Lower lobe of right lung (tissue), 2 donors: ENCODE measurements around the gene COX4I1. TPM values are rescaled to one million over a fixed set of nuclear protein-coding genes. Genes with fewer than 3 reads are reported as not detected.

ENCODE experiments used
- ATAC-seq, 2 donors: fragments of 200-7000 bp; cut with Tn5 transposase; one replicate each; pipeline ENCODE4 v1.9.1; 2020 to 2022; ENCODE audit warnings: mild to moderate bottlenecking in 2 of 2, moderate library complexity in 2 of 2
- DNase-seq: peaks from one replicate; pipeline ENCODE4 v3.0.0-alpha.2; 2020
- H3K27ac ChIP-seq: fragments of 200-600 bp; one replicate; pipeline ENCODE4 v1.8.0; 2022
- H3K27me3 ChIP-seq: fragments of 200-600 bp; one replicate; pipeline ENCODE4 v1.8.0; 2022; ENCODE audit warnings: low read depth
- H3K36me3 ChIP-seq: fragments of 200-600 bp; one replicate; pipeline ENCODE4 v1.8.0; 2022; ENCODE audit warnings: mild to moderate bottlenecking
- H3K4me1 ChIP-seq: fragments of 200-600 bp; one replicate; pipeline ENCODE4 v1.8.0; 2022
- H3K4me3 ChIP-seq: fragments of 200-600 bp; one replicate; pipeline ENCODE4 v1.8.0; 2022; ENCODE audit warnings: mild to moderate bottlenecking
- H3K9me3 ChIP-seq: fragments of 200-600 bp; one replicate; pipeline ENCODE4 v1.8.0; 2022
- intact Hi-C: fragments of 100-400 bp; cut with DNase I; formaldehyde crosslinking; loops from one replicate; pipeline ENCODE4 v1.11.0; 2022
- total RNA-seq: library from RNA; stranded (reverse); fragmentation: NEBNext Ultra II Directional; extraction: Animal tissue kit (Norgen Biotek cat#: 25700); gene quantifications from one replicate; pipeline ENCODE4 v1.2.1, GENCODE V29; 2021
- TF ChIP-seq, protein P1 (sequence below): fragments of 200-600 bp; IDR thresholded peaks from one replicate; pipeline ENCODE4 v1.8.0; 2022; ENCODE audit warnings: antibody characterized with exemption, mild to moderate bottlenecking
- donor health status: DM: no; HTN: yes; CAD: no; lungs with severe emphysema.

COX4I1 gene
- total RNA-seq, 1 donor from 2014 or later: 391 TPM

- H3K4me1 ChIP-seq: peaks cover 13% of the 10 kb centered on the region
- H3K27me3 ChIP-seq: peaks cover 4% of the 10 kb centered on the region
- intact Hi-C loops: no loop called here
- no peaks in the 10 kb centered on the region for H3K36me3 ChIP-seq
- no peak overlapping the region for H3K4me3 ChIP-seq
- H3K9me3 ChIP-seq: no peaks in the 10 kb centered on the region
- no peak for ATAC-seq
- H3K27ac ChIP-seq: no peak overlapping the region
- peak; percentile 28 for DNase-seq
- TF ChIP-seq, protein P1, sequence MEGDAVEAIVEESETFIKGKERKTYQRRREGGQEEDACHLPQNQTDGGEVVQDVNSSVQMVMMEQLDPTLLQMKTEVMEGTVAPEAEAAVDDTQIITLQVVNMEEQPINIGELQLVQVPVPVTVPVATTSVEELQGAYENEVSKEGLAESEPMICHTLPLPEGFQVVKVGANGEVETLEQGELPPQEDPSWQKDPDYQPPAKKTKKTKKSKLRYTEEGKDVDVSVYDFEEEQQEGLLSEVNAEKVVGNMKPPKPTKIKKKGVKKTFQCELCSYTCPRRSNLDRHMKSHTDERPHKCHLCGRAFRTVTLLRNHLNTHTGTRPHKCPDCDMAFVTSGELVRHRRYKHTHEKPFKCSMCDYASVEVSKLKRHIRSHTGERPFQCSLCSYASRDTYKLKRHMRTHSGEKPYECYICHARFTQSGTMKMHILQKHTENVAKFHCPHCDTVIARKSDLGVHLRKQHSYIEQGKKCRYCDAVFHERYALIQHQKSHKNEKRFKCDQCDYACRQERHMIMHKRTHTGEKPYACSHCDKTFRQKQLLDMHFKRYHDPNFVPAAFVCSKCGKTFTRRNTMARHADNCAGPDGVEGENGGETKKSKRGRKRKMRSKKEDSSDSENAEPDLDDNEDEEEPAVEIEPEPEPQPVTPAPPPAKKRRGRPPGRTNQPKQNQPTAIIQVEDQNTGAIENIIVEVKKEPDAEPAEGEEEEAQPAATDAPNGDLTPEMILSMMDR: no peak
Observed at GRCh38 chr16:85755929-85756768, 43.3 kb upstream of the COX4I1 start.

- no peak overlapping the region for H3K4me3 ChIP-seq
- H3K36me3 ChIP-seq: no peaks in the 10 kb centered on the region
- ATAC-seq (no peak), DNase-seq (no peak)
- no peak overlapping the region for H3K27ac ChIP-seq
- intact Hi-C loops: no loop called here
- peaks cover 5% of the 10 kb centered on the region for H3K4me1 ChIP-seq
- TF ChIP-seq, protein P1: no peak
- peaks cover 4% of the 10 kb centered on the region for H3K27me3 ChIP-seq
- H3K9me3 ChIP-seq: no peaks in the 10 kb centered on the region
Observed at GRCh38 chr16:85757341-85757822, 42.1 kb upstream of the COX4I1 start.

DNA sequence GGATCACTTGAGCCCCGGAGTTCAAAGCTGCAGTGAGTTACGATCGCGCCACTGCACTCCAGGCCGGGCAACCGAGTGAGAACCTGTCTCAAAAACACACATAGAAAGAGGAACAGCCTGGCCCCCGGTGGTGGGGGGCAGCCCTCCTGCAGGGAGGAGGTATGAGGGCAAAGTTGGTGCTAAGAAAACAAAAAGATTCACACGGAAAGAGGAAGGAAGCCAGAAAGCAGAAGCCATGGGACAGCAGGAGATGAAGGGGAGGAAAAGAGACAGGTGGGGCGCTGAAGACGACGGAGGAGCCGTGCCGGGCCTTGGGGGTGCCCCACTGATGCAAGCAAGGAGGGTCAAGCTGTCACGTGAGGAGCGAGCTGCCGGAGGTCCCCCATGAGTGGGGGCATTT is 40.4 kb upstream of the COX4I1 start:
- H3K4me1 ChIP-seq: peaks cover 4% of the 10 kb centered on the region
- H3K9me3 ChIP-seq: no peaks in the 10 kb centered on the region
- TF ChIP-seq, protein P1: no peak
- H3K36me3 ChIP-seq: no peaks in the 10 kb centered on the region
- ATAC-seq: peak; percentile 25 to 41
- no peak overlapping the region for H3K4me3 ChIP-seq
- no peak overlapping the region for H3K27ac ChIP-seq
- DNase-seq: no peak
- peaks cover 16% of the 10 kb centered on the region for H3K27me3 ChIP-seq
- intact Hi-C loops: no loop called here

- intact Hi-C loops: no loop called here
- Histone ChIP-seq H3K36me3 (no peaks in the 10 kb centered on the region), H3K27ac (no peak overlapping the region), H3K9me3 (no peaks in the 10 kb centered on the region), H3K4me1 (peaks cover 4% of the 10 kb centered on the region), H3K27me3 (peaks cover 16% of the 10 kb centered on the region), H3K4me3 (no peak overlapping the region)
- TF ChIP-seq, protein P1: peak; percentile 38
- ATAC-seq (peak; percentile 54 to 62), DNase-seq (peak; percentile 75)
Observed at GRCh38 chr16:85759631-85760419, 39.7 kb upstream of the COX4I1 start.

DNA sequence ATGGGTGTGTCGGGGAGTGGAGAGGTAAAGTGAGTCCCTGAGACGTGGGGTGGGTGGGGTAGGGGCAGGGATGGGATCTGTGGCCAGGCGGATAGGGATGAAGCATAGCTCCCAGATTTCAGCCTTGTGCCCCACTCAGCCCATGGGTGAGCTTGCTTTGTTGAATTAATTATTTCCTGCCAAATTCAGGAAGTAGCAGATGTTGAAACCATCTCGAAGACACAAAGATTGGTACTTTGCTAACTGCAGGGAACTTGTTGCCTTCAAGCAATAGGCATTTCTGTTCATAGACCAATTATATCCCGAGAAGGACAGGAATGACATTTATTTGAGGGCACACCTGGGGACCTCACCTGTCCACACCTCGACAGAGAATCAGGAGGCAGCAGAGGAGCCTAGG is 37.6 kb upstream of the COX4I1 start:
- Histone ChIP-seq H3K4me1 (peaks cover 4% of the 10 kb centered on the region), H3K9me3 (no peaks in the 10 kb centered on the region), H3K27ac (no peak overlapping the region), H3K27me3 (peaks cover 16% of the 10 kb centered on the region), H3K4me3 (no peak overlapping the region), H3K36me3 (no peaks in the 10 kb centered on the region)
- ATAC-seq (no peak), DNase-seq (no peak)
- intact Hi-C loops: no loop called here
- TF ChIP-seq, protein P1: no peak
